NK-92 treated with Interleukin-12 subunit alpha and Interleukin-12 subunit beta, amount 100 ng/mL, for 24 hours (cell line): ENCODE measurements around the gene TMEM179.
"Not testable (repeated sequence)": the region's sequence is repeated elsewhere in the genome, so short reads cannot be mapped to it uniquely, and the experiment has no call there.

ENCODE experiments used
- DNase-seq: peaks from one replicate; lab custom pipeline; 2025; lab: John Stamatoyannopoulos, UW

Gene TMEM179

DNA sequence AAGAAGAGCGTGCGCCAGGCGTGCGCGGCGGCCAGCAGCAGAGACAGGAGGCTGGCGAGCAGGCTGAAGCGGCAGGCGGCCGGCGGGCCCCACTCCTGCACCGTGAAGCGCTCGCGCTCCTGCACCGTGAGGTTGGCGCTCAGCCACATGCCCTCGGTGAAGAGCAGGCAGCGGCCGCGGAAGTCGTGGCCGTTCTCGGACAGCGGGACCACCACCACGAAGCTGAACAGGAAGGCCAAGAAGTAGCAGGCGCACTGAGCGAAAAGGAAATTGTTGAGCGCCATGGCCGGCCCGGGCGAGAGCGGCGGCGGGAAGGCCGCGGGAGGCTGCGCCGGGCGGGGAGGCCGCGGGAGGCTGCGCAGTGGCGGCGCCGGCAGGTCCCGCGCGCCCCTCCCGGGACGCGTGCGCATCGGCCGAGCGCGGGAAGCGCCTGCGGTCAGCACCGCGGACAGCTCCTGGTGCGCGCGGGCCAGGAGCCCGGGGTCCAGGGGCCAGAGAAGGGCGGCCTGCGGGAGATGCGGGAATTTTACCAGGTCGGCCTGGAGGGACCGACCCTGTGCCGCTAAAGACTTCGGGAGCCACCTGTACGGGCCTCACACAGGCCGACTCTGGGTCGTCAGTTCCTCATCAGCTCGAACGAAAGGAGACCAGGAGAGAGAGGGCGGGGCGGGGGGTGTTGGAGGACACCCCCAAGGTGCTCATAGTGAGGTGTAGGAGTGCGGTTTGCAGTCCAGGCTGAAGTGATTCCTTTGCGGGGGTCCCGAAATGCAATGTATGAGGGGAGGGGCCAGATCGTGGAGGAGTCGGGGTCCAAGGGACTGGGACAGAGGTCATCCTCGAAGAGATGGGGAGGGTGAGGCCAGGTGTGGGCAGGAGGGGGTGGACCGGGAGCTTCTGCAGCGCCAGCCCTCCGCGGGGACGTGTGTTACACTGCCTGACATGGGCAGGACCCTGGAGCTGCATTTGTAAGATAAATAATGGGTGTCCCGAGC lies at the start of gene TMEM179:
TMEM179 (minus strand) TSS at position 315 of the 992 bp plus-strand sequence; CDS start at position 284, 31 bp downstream.
- no peak for DNase-seq

DNA sequence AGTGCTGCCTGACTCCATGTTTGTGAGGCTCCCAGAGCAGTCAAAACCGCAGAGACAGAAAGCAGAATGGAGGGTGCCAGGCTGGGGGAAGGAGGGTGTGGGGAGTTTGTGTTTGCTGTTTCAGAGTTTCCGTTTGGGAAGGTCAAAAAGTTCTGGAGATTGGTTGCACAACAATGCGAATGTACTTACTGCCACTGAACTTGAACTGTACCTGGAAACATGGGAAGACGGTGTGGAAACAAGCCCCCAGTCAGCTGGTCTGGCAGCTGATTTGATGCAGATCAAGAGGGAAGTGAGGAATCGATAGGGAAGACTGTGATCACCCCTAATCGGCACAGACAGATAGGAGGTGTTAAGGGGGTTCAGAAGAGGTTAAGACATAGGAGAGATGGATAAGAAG lies 49.5 kb upstream of the TMEM179 start:
- DNase-seq = no peak

DNA sequence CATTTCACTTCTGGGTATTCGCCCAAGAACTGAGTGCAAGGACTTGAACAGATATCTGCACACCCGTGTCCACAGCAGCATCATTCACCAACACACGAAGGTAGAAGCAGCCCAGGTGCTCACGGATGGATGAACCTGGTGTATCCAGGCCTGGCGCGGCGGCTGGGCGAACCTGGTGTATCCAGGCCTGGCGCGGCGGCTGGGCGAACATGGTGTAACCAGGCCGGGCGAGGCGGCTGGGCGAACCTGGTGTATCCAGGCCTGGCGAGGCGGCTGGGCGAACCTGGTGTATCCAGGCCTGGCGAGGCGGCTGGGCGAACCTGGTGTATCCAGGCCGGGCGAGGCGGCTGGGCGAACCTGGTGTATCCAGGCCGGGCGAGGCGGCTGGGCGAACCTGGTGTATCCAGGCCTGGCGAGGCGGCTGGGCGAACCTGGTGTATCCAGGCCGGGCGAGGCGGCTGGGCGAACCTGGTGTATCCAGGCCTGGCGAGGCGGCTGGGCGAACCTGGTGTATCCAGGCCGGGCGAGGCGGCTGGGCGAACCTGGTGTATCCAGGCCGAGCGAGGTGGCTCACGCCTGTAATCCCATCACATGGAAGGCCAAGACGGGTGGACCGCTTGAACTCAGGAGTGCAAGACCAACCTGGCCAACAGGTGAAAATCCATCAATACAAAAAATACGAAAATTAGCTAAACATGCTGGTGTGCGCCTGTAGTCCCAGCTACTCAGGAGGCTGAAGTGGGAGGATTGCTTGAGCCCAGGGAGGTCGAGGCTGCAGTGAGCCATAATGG lies 48.8 kb upstream of the TMEM179 start:
- not testable (repeated sequence) for DNase-seq

- no peak for DNase-seq
These were observed 47.8 kb upstream of the TMEM179 start for GRCh38 chr14:104652386-104652785.

- DNase-seq = no peak
These were observed 47.3 kb upstream of the TMEM179 start for GRCh38 chr14:104651876-104652260.

GRCh38 chr14:104650981-104651875 lies 46.7 kb upstream of the TMEM179 start:
- DNase-seq = no peak

- no peak for DNase-seq
These were observed 45.7 kb upstream of the TMEM179 start for GRCh38 chr14:104650057-104650980.

DNA sequence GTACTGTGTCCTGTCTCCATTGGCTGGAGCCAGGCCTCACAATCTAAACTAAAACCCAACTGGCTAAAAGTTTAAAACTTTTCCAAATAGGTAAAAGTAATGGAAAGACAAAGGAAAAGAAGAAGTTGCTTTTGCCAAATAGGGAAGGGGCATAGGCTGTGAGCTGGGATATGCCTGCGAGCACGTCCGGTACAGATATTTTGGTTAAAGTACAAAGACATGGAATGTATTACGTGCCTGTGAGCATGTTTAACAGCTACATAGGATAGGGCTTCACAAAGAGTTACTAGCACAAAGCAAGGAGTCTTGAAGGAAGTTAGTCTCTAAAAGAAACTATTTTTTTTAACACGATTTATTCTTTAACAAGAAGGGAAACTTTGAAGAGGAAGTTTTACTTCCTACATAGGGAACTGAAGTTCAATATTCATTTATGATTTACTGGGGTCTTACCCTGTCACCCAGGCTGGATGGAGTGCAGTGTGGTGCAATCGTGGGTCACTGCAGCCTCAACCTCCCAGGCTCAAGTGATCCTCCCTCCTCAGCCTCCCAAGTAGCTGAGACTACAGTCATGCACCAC lies 43.0 kb upstream of the TMEM179 start:
- no peak for DNase-seq

GRCh38 chr14:104644656-104645378 lies 40.2 kb upstream of the TMEM179 start:
- no peak for DNase-seq

DNA sequence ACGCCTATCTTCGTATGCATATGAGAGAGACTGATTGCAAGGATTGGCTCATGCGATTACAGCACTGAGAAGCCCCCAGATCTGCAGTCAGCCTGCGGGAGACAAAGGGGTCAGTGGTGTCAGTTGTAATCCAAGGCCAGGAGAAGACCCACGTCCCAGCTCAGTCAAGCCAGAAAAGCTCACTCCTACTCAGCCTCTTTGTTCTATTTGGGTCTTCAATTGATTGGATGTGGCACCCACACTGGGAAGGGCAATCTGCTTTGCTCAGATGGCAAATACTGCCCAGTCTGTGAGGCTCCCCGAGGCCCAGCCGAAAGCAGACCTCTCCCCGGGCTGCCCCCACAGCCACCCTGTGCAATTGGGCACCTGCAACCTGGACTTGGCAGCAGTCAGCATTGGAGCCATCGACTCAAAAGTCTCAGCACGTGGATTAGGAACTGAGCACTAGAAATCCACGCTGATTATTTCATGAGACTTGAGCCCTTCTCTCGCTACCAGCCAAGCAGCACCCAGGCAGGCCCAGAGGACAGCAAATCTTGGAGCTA lies 39.6 kb upstream of the TMEM179 start:
- DNase-seq = no peak

DNA sequence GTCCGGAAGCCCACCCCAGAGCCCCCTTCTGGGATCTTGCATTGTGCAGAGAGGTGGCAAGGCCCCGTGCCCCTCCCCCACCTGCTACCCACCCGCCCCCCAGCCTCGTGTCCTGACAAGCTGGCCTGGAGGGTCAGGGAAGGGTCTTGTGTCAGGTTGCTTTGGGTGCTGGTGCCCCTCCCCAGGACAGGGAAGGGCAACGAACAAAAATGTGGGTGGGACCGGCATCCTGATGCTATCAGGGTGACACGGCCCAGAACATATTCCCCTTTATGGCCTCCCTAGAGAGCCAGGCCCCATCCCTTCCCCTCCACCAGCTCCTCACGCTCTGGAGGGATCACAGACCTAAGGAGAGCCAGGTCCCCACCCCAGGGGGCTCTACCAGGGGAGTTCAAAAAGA lies 38.7 kb upstream of the TMEM179 start:
- no peak for DNase-seq

- DNase-seq = no peak
These were observed 37.9 kb upstream of the TMEM179 start for GRCh38 chr14:104642540-104642868.

- DNase-seq = no peak
These were observed 37.4 kb upstream of the TMEM179 start for GRCh38 chr14:104641753-104642539.

GRCh38 chr14:104640681-104641080 lies 36.1 kb upstream of the TMEM179 start:
- no peak for DNase-seq

DNA sequence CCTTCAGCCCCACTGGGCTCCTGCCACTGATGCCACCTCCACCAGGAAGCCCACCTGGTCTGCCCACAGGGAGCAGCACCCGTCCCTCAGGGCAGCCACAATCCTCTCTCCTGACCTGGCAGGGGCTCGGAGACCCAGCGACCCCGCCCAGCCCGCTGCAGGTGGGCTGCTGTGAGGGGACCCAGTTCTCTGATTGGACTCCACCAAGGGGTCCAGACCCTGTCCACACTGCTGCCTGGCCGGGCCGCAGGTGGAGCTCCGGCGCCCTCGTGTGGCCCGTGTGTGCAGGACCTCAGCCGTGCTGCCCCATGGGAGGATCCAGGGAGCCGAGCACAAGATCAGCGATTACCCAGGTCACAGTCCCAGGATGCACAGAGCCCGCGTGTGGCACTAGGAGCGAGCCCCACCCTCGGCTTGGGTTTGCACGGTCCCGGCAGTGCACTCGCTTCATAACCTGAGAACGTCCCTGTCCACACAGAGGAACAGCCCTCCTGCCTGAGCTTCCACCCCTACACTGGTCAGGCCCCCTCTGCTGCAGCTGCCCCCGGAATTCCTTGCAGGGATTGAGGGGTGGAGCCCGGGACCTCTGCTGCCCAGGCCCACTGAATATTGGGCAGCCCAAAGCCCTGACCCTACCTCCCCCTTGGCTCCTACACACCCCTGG lies 35.4 kb upstream of the TMEM179 start:
- DNase-seq = no peak

- DNase-seq = no peak
These were observed 34.9 kb upstream of the TMEM179 start for GRCh38 chr14:104639471-104639870.

- no peak for DNase-seq
These were observed 34.4 kb upstream of the TMEM179 start for GRCh38 chr14:104638927-104639450.

DNA sequence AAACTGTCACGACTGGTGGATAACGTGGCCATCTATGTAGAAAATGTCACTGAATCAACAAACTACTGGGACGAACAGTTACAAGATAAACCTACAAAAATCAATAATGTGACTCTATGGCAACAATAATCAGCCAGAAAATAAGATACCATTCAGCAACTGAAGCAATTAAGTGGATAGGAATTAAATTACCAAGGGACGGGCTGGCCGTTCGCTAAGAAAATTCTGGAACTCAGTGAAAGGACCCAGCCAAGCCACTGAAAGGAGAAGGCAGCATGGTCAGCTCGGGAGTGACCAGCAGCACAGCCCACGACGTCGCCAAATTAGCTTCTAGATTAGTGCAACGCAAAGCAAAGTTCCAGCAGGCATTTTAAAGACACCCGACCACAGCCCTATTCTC lies 33.6 kb upstream of the TMEM179 start:
- DNase-seq = no peak
